OCI-M1 (cell line): ENCODE data around the gene TOX2.

Source experiments
- DNase-seq: peaks from one replicate; lab custom pipeline; 2025; lab: John Stamatoyannopoulos, UW

Gene TOX2

DNA sequence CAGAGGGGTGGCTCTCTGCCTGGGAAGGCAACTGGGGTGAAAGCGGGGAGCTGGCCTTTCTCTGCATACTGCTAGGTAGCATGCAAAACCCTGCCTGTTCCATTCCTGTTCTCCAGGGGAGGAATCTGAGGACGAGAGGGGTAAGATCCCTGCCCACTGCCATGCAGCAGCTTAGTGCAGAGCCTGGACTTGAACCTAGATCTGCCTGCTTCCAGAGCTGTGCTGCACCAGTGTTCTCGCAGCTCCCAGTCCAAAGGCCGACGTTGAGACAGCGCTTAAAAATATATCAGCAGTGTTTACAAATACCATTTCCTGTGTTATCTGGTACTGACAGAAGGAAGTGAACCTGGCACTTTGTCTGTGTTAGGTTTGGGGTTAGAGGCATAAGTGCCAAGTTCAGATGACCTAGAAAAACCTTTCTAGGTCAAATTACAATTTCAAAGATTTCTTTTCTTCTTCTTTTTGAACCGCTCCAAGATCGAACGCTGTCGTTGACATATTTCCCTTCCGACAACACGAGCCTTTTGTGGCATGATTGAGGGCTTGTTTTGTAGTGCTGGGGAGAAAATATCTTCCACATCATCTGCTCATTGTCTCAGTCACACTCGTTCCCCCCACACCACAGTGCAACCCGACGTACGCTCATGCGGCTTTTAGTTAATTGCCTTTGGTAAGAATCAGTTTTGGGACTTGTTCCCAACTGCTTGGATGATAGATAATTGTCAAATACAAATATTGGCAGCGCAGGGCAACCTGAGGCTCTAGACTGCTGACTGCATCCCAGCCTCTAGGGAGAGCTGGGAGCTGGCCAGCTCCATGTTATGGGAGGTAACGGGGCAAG is 44.6 kb downstream of the TOX2 start:
- peak; percentile 90 for DNase-seq

DNA sequence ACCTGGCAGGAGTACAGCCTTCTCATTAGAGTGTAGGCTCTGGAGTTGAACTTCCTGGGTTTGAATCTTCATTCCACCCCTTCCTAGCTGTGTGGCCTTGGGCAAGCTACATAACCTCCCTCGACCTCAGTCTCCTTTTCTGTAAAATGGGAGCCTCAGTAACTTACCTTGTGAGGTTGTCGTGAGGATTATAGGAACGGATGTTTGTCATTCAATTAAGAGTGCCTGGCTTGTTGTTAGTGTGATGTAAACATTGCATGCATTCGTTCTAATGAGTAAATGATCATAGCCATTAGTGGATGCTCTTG is 45.2 kb downstream of the TOX2 start:
- DNase-seq: no peak

DNA sequence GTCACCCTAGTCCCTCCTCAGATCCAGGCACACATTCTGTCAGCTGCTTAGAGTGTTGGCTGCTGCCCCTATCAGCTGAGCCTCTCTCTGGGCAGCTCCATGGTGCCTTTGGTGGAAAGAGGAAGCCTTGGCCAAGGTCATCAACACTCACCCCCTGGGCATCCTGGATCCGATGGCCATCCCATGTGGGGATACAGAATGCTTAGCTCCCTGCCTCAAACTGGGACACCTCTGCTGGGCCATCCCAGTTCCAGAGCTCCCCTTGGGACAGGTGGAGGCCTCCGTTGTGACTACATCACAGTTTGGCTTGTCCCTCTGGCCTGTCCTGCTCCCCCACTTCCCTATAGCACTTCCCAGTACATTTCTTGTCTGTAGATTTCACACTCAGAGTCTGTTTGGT is 45.6 kb downstream of the TOX2 start:
- DNase-seq: no peak

DNA sequence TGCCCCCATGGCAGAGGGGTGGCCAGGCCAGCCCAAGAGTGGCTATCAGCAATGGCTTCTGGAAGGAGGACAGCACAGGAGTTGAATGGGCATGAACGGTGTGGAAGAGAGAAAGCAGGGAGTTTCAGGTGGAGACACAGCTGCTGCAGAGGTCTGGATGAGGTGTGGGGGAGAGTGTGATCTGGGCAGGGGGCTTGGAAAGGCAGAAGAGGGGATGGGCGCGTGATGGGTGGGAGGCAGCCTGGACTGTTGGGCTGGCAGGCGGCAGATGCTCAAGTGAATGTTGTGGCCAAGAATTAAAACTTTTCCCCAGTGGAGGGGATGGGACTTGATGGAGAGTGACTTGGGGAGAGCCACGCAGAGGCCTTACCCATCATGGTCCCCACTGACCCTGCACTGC is 46.5 kb downstream of the TOX2 start:
- no peak for DNase-seq

DNA sequence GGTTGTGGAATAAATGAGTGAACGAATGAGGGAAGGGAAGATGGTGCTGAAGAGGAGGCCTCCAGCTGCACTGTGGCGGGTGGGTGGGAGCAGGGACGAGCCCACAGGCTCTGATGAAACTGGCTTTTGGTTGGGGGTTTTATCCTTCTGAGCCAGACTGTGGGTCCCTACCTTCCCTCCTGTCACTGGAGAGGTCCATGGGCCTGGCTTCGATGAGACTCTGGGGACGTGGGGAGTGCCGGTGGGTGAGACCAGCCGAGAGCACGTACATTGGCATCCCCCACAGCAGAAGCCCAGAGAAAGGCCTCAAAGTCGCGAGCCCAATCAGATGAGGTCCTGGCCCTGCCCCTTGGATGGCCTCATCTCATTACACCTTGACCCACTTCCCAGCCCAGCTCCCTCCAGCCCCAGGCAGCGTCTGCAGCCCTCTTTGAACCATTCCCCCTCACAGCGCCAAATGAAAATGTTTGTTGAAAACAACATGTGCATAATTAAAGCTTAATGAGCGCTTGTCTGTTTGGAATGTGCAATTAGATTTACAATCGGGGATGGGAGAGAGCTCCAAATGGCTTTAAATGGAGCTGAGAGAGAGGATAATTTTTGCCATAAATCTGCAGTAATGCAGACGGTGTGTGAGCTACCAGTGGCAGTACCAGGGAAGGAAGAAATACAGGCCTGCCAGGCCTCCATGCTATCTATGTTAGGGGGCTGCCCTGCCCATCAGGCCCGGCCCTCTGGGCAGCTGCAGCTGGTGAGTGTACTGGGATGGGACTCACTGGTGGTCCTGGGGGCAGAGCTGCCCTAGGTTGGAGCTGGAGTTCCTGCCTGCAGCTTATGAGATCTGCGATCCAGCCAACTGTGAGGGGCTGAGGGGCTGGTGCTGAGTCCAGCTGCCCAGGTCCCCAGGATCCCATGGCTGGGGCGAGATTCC is 47.2 kb downstream of the TOX2 start:
- no peak for DNase-seq

DNA sequence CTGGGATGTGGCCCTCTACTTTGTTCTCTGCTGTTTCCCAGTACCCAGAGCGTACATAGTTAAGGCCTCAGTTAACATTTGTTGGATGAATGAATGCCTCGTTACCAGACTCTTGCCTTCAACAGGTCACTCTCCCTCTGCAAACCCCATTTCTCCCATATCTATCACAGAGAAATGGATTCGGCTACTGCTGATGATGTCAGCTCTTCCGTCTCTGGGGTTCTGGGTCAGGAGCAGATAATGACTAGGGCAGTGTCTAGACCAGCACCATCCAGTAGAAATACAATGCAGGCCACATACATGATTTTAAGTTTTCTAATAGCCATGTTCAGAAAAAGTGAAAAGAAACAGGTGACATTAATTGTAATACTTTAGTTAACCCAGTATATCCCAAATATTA is 47.9 kb downstream of the TOX2 start:
- no peak for DNase-seq

DNA sequence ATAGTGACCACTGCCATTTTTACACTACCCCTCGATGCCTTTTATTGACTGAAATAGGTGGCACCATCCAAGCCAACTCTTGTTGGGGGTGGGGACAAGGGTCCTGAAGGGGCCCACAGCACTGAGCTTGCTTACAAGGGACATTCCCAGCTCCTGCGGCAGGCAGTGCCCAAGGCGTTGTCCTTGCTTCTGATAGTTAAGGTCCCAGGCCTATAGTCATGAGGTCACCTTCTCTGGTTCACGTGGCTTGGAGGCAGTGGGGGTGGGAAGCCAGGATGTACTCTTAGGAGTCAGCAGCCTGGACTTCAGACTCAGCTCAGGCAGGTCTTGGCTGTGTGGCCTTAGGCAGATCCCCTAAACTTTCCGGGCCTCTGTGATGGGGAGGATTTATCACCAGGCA is 48.6 kb downstream of the TOX2 start:
- no peak for DNase-seq

DNA sequence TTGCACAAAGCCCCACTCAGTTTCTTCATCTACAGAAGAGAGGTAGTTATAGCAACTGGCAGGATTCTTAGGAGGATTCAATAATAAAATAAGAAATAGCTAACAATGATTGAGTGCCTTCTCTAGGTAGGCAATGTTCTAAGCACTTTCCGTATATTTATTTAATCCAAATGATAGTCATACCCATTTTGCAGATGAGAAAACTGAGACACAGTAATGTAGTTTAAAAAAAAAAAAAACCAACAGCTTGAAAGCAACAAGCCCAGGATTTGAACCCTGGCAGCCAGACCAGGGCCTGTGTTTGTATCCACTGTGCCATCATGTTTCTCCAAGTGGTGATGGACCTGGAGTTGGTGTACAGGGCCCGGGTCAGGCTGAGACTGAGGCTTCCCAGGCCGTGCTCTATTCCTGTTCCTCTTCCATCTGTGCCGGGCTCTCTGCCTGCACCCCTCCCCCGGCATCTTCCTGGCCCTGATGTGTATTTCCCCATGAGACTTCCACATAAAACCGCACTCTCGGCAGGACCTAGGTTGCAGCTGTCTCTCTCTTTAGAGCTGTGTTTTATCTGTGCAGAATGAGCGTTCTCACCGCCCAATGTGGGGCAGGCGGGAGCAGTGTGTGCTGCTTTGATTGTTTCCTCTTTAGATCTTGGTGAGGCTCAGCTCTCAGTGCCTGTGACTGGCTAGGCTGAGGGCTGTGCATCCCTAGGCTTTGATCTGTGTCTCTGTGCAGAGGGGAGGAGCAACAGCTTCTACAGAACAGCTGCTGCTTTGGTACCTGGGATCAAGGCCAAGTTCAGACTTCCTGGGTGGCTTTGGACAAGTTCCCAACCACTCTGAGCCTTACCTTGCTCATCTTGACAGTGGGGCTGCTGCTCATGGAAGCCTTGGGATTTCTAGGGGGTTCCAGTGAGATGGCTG is 49.5 kb downstream of the TOX2 start:
- peak; percentile 76 for DNase-seq

DNA sequence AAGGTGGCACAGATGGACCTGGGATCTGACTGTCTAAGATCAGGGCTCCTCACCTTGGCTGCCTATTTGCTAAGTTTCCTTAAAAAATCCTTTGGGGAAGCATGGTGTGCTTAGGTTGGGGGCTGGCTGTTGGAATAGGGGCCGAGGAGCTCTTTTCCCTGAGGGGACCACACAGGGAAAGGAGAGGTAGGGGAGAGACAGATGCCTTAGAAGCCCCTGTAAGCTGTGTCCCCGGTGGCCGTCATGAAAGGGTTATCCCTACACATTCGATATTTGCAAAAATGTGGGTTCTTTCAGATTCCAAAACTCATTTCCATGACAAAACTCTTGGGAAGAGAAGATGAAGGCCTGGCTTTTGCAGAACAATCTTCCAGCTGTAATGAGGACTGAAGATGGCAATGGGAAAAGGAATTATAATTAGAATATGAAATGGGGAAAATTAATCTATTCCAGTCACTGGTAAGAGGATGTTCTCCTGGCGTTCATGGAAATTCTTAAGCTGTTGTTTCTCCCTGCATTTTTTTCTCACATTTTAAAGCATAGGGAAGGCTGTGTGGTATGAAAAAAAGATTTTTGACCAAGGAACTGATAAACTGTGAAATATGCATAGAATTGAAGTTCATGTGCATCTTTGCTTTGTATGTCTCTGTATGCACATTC is 53.8 kb downstream of the TOX2 start:
- DNase-seq: no peak

DNA sequence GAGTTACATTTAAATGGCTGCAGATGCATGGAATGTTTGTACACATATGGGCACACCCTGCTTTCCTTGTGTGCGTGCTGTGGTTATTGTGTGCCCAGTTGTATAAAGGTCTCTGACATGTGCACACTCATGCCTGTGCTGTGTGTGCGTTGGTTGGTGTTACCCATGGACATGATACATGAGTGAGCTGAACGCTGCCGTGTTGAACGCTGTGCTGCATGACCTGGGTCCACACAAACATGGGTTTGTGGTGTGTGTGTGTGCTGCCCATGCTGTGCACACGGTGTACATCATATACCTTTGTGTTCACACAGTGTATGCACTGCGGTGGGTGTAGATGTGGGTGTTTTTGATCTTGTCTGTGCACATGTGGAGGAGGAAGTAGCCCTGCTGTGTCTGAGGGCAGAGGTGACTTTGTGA is 54.4 kb downstream of the TOX2 start:
- DNase-seq: no peak

DNA sequence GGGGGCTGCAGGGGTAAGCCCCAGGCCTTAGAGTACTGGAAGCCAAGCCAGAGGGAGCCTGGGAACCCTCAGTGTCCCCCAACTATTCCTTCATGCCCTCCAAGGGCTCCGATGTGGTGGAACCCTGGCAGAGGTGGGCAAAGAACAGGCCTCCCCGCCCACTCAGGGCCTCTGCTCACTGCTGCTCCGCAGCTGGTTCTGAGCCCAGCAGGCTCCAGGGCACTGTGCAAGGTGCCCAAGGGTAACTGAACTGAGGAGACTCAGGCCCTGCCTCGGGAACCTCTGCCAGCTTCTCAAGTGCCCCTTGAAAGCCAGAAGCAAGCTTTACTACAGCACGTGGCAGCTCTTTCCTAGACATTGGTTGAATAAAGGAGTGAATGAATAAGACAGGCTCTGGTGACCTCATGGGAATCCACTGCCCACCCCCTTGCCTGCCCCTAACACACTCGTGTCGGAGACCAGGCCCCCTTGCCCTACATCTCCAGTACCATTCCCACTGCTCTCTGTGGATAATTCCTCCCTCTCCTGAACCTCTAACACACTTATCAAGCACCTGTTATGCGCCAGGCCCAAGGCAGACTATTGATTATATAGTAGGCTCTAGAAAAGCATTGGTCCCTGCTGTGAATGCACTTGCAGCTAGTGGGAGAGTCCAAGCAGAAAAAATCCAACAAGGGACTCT is 55.0 kb downstream of the TOX2 start:
- no peak for DNase-seq

DNA sequence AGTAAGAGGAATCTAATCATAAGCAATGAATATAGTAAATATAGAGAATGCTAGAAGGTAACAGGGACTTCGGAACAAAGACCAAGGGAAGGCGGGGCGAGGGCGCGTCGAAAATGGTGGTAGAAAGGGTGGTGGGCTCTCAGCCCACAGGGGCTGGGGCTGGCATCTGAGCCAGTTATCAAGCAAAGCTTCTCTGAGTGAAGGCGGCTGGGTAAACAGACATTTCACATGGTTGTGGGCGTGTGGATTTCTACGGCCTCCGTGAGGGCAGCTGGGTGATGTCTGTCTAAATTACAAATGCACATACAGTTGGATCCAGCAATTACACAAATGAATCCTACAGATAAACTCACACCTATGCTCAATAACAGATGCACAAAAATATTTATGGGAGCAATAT is 56.6 kb downstream of the TOX2 start:
- no peak for DNase-seq

DNA sequence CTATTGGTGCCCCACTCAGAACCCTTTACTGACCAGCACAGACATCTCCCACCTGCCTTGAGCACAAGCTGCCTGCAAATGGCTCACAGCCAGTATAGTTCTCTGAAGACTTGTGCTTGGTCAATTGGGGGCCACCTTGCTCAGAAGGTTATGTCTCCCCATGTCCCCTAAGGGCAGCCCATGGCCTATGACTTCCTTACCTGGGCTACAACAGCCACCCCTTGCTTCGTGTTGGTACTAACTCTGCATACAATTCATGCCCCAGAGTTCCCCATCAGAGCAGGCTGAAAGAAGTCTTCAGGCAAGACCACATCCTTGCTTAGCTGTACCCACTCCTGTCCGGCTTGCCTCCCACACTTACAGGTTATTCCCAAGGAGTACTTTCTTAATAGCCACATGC is 57.4 kb downstream of the TOX2 start:
- DNase-seq: no peak

DNA sequence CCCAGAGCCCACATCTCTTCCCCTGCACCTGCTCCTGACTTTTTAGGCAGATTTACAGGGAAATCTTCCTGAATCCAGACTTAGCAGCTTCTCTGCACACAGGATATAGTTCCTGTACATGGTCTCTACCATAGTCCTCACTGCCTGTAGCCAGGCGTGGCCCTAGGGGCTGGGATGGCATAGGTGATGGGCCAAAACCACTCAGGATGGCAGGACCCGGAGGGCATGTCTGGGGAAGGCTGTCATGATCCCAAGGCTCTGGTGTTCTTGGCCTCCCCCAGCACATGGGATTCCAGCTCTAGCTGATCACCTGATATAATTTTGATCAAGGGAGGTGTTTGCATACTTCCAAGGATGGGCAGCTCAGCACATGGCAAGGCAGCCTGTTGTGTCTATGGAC is 58.0 kb downstream of the TOX2 start:
- no peak for DNase-seq

DNA sequence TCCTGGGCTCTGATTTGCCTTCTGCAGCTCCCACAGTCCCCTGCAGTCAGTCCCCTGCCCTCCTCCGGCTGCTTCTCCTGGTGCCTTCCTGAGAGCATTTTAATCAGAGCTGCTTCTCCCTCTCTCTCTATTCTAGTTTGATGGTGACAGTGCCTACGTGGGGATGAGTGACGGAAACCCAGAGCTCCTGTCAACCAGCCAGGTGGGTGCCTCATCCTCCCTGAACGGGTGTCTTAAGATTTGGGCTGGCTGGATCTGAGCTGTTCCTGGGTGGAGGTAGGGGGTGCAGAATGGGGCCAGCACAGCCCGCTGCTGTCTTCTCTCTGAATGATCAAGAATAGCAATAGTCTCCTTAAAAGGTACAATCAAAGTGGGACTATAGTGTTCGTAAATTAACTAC is 58.6 kb downstream of the TOX2 start:
- no peak for DNase-seq

DNA sequence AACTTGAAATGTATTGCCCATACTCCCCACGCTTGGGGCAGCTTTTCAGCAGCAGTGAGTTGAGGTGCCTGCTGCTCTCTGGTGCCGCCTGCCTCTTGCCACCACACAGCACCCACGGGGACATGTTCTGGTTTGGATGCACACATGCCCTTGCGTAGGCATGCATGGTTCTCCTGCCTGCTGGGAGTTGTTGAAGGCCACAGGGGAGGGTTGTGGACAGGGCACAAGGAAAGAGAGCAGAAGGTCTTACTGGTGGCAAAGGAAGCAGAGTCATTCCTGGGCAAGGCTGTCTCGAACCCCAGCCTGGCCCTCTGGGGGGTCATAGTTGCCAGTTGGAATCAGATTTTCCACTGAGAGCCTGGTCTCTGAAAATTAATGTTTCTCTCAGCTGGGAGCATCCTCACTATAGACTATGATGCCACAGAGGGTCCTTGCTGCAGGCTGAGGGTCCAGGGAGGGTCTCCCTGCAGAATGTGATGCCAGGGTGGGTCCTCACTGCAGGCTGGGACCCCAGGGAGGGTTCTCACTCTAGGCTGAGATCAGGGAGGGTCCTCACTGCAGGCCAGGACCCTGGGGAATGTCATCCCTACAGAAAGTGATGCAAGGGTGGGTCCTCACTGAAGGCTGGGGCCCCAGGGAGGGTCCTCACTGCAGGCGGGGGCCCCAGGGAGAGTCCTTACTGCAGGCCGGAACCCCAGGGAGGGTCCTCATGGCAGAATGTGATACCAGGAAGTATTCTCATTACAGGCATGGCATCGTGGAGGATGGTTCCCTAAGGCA is 59.2 kb downstream of the TOX2 start:
- DNase-seq: no peak

DNA sequence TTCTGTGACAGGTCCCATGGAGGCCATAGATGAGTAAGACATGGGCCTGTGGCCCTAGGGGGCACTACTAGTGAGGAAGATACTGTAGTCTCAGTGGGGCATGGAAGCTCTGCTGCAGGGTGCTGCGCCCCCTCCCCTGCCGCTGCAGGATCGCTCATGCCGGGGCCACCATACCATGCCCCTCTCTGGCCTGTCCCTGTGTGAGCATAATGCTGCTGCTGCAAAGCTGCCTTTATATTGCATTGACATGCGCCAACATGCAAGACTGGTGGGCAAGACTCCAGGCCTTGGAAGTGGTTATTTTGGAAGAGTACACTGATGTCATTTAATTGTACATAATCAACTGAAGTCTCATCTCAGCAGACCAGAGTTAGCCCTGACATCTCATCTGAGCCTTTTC is 60.0 kb downstream of the TOX2 start:
- no peak for DNase-seq

DNA sequence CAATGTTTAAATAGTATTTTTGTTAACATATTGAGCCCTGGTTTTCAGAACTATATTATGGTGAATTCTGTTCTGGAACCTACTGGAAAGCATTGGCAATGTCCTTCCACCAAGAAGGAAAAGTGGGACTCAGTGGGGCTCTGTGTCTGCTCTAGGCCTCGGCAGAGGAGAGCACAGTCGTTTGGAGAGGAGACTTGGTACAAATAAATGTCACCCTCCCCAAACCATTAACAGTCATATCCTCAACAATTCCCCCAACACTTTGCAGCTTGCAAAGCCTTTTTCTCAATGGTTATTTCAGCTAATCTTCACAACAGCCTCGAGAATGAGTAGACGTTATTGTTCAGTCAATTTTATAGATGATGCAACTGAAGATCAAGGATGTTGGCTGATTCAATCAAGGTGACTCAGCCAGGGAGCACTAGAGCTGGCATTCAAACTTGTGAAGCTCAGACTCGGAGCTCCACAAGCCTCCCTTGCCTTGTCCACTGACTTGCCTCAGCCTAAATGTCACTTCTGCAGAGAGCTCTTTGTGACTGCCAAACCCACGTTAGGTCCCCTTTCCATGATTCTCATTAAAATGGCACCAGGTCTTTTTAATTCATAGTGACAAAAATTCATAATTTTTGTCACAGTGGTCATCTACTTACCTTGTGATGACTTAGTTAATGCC is 60.6 kb downstream of the TOX2 start:
- DNase-seq: peak; percentile 80

DNA sequence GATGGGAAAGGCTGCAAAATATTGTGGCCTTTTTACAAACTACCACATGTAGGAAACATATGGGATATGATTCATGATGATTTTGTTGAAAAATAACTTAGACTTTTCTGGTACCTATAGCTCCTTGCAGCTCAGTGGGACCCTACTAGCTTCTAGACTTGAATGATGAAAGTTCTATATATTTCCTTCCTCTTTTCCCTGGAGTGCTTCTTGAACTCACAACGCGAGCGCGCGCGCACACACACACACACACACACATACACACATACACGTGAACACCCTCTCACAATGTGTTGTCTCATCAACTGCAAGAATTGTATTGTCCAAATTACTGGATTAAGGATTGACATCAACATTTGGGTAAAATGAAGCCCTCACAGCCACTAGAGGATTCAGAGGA is 61.9 kb downstream of the TOX2 start:
- DNase-seq: no peak

DNA sequence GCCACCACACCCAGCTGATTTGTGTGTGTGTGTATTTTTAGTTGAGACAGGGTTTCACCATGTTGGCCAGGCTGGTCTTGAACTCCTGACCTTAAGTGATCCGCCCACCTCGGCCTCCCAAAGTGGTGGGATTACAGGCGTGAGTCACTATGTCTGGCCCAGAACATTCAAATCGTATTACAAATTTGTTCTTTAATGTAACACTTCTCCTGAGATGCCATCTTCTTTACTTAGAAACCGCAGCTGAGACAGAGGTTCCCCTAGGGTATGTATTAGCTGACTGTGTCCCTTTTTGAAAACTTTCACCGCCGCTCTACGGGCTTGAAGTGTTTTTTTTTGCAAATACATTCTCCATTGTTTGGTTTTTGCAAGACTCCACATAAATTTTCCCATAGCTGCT is 62.6 kb downstream of the TOX2 start:
- no peak for DNase-seq
